GM19240 (cell line): ENCODE results near the gene KIAA0319L.
"Not testable (repeated sequence)": the region's sequence is repeated elsewhere in the genome, so short reads cannot be mapped to it uniquely, and the experiment has no call there.

Experiments
- DNase-seq: peaks from one replicate; pipeline ENCODE4 v3.0.0; 2011; ENCODE audit warnings: low spot score; ENCODE audit not compliant: insufficient read length

Gene KIAA0319L

GRCh38 chr1:35581621-35582020 is 24.4 kb upstream of the KIAA0319L start:
- DNase-seq, result not testable (repeated sequence)

DNA sequence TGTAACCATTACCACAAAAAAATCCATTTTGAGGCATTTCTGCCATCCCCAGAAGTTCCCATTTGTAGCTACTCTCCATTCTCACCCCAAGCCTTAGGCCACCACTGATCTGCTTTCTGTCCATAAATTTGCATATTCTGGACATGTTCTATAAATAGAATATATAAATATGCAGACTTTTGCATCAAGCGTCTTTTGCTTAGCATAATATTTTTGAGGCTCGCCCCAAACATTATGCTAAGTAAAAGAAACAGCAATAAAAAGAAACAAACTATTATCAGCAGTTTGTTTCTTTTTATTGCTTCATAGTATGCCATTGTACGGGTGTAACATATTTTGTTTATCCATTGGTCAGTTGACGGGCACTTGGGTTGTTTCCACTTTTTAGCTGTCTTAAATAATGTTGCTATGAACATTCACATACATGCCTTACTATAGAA is 23.8 kb upstream of the KIAA0319L start:
- no peak for DNase-seq

- DNase-seq, result peak; percentile 81
Measured at GRCh38 chr1:35577071-35577998, 20.1 kb upstream of the KIAA0319L start.

DNA sequence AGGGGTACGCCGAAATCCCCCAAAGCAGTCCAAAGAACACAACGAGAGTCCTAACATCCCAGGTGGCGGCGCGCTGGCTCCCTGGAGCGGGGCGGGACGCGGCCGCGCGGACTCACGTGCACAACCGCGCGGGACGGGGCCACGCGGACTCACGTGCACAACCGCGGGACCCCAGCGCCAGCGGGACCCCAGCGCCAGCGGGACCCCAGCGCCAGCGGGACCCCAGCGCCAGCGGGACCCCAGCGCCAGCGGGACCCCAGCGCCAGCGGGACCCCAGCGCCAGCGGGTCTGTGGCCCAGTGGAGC is 19.5 kb upstream of the KIAA0319L start:
- not testable (repeated sequence) for DNase-seq

DNA sequence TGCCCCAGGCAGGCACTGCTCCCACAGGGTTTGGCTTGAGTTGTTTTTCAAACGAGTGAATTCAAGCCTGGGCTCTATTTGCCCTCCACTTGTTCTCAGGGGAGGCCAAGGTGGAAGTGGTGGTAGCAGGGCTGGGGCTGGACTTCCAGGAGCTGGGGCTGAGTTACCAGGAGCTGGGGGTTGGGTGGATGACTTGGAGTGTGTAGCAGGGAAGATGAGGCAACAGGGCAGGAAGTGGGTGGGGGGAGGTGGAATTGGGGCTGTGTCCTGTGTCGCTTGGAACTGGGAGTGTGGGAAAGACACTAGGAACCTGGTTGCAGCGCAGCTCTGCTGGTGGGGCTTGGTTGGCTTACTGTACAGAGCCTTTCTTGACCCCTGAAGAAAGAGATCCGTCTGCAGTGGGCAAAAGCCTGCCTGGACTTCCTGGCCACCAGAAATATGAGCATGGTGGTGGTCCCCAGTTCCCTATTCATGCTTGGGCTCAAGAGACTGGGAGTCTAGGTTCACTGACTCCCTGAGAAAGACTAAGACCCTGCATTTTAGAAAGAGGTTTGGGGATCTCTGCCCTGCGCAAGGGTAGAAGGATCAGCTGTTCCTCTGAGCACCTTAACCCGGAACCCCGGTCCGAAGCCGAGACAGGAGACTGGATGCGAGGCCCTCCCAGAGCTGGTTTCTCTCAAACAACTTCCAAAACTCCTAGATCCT is 19.0 kb upstream of the KIAA0319L start:
- DNase-seq, result no peak

DNA sequence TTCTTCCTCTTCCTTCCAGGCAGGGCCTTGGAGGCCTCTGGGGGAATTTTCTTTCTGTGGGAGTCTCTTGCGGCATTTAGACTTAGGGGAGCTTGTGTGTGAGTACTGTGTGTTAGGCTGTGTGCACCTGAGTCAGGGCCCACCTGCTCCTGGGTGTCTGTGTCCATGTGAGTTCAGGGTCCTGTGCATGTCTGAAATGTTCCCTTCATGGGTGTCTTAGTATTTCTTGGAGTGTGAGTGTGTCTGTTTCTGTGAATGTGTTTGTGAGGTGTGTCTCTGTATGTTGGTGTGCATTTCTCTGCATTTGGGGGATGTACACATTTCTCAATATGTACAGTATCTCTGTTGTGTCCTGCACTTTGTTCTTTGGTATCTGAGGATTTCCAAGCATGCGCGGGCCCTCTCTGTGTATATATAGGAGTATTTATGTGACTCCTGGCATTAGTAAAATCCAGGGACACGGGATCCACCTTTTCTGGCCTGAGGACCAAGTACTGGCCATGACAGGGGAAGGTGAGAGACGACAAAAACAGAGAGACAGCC is 18.3 kb upstream of the KIAA0319L start:
- no peak for DNase-seq

- DNase-seq, result no peak
Measured at GRCh38 chr1:35574655-35575415, 17.6 kb upstream of the KIAA0319L start.

GRCh38 chr1:35574125-35574654 is 17.0 kb upstream of the KIAA0319L start:
- no peak for DNase-seq

GRCh38 chr1:35573198-35574124 is 16.3 kb upstream of the KIAA0319L start, which contains the start of gene TFAP2E:
TFAP2E (plus strand) TSS chr1:35573314; CDS start chr1:35573578, 264 bp downstream.
- no peak for DNase-seq

DNA sequence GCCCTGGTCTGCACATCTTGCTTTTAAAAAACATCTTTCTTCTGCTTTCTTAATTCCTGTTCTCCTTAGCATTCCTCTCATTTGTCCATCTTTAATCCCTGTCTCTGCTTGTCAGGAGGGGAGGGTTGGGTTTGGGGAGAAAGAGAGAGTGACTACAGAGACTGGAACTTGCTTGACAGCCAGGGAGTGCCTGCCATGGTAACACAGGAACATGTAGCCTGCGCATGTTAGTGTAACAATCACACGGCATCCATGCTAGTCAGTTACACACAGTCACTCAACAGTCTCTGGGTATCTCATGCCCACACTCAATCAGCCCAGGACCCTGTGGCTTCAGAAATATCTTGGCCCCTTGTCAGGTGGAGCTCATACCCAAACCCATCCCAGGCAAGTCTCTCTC is 15.1 kb upstream of the KIAA0319L start:
- DNase-seq, result no peak

DNA sequence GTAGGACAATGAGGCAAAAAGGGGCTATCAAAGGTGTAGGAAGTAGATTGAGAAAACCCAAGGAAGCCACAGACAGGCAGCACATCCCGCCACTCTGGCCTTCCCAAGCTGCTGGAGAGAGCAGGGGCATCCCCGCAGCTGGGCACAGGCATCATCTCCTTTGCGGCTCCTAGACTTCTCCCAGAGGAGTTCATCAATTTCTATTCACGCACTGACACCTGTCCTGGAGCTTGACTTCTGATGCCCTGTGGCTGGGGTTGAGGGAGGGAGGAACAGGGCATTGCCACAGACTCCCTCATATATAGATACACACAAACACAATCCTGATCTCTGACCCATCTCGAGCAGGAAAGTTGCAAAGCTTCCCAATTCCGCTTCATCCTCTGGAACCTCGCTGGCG is 14.1 kb upstream of the KIAA0319L start:
- no peak for DNase-seq

GRCh38 chr1:35570589-35571137 is 13.5 kb upstream of the KIAA0319L start:
- no peak for DNase-seq

DNA sequence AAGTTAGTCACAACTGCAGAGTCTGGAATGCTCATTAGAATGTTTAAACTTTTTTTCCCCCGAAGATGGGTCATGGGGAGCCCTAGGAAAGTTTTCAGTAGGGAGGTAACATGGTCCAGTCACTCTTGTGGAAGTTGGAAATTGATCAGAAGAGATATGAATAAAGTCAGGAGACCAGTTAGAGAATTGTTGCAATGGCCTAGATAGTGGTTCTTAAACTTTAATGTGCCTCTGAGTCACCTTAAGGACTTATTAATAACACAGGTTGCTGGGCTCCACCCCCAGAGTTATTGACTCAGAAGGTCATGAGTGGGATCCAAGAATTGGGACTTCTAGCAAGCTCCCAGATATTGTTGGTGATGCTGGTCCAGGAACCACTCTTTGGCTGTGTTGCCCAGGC is 12.7 kb upstream of the KIAA0319L start:
- no peak for DNase-seq

- DNase-seq, result peak; percentile 95
Measured at GRCh38 chr1:35568975-35569395, 11.8 kb upstream of the KIAA0319L start.

GRCh38 chr1:35567947-35568558 is 10.8 kb upstream of the KIAA0319L start:
- DNase-seq, result no peak

- DNase-seq, result no peak
Measured at GRCh38 chr1:35565742-35566133, 8.5 kb upstream of the KIAA0319L start.

DNA sequence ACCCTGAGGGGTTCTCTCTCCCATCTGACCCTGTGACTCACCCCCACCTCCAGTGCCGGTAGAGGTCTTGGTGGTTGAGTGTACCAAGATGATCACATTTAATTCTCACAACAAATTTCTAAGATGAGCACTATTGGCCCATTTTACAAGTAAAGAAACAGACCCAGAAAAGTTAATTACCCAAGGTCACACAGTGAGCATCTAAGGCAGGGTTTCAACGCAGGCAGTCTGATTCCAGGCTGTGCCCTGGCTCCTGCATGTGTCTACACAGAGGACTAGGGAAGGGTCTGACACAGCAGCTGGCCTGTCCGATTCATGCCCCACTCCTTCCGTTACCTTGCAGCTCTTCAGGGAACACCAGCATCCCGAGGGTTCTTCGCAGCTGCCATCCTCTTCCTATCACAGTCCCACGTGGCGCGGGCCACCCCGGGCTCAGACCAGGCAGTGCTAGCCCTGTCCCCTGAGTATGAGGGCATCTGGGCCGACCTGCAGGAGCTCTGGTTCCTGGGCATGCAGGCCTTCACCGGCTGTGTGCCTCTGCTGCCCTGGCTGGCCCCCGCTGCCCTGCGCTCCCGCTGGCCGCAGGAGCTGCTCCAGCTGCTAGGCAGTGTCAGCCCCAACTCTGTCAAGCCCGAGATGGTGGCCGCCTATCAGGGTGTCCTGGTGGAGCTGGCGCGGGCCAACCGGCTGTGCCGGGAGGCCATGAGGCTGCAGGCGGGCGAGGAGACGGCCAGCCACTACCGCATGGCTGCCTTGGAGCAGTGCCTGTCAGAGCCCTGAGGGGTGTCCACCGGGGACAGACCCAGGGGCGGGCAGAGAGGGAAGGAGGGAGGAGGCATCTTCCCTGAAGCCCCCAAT is 7.9 kb upstream of the KIAA0319L start:
- DNase-seq, result no peak
